GM12801 (cell line): ENCODE results near the gene BRINP1.

ENCODE experiments used
- CTCF ChIP-seq: IDR thresholded peaks from one replicate; pipeline ENCODE4 v1.5.1; 2011; ENCODE audit warnings: control low read depth; ENCODE audit not compliant: insufficient read length; ENCODE audit errors: extremely low read depth

Gene BRINP1

GRCh38 chr9:119278171-119278570 is 91.1 kb downstream of the BRINP1 start:
- no peak for TF ChIP-seq CTCF

- TF ChIP-seq CTCF, result no peak
Observed at GRCh38 chr9:119273984-119274665, 95.1 kb downstream of the BRINP1 start.

- TF ChIP-seq CTCF, result no peak
Observed at GRCh38 chr9:119273325-119273904, 95.8 kb downstream of the BRINP1 start.

GRCh38 chr9:119272500-119273211 is 96.6 kb downstream of the BRINP1 start:
- TF ChIP-seq CTCF, result no peak

GRCh38 chr9:119268985-119269384 is 100.2 kb downstream of the BRINP1 start:
- TF ChIP-seq CTCF, result no peak

- no peak for TF ChIP-seq CTCF
Observed at GRCh38 chr9:119264165-119264564, 105.1 kb downstream of the BRINP1 start.

- TF ChIP-seq CTCF, result no peak
Observed at GRCh38 chr9:119257592-119257991, 111.6 kb downstream of the BRINP1 start.
